ENCODE data around the gene EPHB1.

Gene EPHB1

GRCh38 chr3:135081856-135082434 is 286.9 kb downstream of the EPHB1 start:
- no peaks in the 10 kb centered on the region for H3K9me3 ChIP-seq
- in situ Hi-C loops (cut with MboI; ENCODE audit: low sequenced_read_pairs) = no loop called here
- no peaks in the 10 kb centered on the region for H3K4me1 ChIP-seq
- no peaks in the 10 kb centered on the region for H3K36me3 ChIP-seq (replicated peaks)
- no peak for DNase-seq (ENCODE audit: low spot score in 2 of 2)
- H3K27me3 ChIP-seq (ENCODE audit: low read depth) = no peaks in the 10 kb centered on the region
- no peak overlapping the region for H3K4me3 ChIP-seq

DNA sequence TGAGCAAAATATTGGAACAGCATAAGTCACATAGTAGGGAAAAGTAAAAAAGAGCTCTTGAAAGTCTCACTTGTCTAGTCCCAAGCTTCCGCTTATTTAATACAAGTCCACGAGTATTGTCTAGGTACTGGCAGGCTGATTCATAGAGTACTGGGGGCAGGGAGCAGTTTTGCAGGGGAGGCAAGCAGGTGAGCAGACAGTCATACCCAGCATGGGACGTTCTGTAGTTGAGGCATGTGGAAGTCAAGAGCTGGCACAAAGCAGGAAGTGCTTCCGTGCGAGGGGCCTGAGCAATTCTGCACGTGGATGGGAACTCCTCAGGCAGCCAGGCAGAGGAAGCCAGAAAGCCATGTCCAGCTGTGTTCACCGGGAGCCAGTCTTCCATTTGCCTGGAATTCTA is 287.6 kb downstream of the EPHB1 start:
- Histone ChIP-seq H3K4me1 (no peaks in the 10 kb centered on the region), H3K27me3 (ENCODE audit: low read depth) (no peaks in the 10 kb centered on the region), H3K9me3 (no peaks in the 10 kb centered on the region), H3K36me3 (replicated peaks) (no peaks in the 10 kb centered on the region), H3K4me3 (no peak overlapping the region)
- DNase-seq (ENCODE audit: low spot score in 2 of 2) = no peak
- in situ Hi-C loops (cut with MboI; ENCODE audit: low sequenced_read_pairs) = no loop called here

DNA sequence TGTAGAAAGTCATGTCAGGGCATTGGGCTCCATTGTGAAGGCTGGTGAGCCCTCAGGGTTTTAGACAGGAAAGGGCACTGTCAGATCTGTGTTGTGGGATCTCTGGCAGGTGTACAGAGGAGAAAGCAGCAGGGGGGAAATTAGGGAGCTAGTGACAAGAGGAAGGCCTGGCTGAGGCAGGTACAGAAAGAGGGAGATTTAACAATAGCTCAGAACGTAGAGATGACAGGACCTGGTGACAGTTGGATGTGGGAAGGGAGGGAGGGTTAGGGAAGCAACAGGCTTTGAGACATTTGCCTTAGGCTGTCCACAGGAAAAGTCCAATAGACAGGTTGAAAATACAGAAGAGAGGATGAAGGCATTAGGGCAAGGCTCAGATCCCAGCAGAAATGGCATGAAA is 288.1 kb downstream of the EPHB1 start:
- H3K4me1 ChIP-seq = no peaks in the 10 kb centered on the region
- H3K4me3 ChIP-seq = no peak overlapping the region
- DNase-seq (ENCODE audit: low spot score in 2 of 2) = no peak
- no peaks in the 10 kb centered on the region for H3K36me3 ChIP-seq (replicated peaks)
- no peaks in the 10 kb centered on the region for H3K9me3 ChIP-seq
- H3K27me3 ChIP-seq (ENCODE audit: low read depth) = no peaks in the 10 kb centered on the region
- in situ Hi-C loops (cut with MboI; ENCODE audit: low sequenced_read_pairs) = no loop called here

DNA sequence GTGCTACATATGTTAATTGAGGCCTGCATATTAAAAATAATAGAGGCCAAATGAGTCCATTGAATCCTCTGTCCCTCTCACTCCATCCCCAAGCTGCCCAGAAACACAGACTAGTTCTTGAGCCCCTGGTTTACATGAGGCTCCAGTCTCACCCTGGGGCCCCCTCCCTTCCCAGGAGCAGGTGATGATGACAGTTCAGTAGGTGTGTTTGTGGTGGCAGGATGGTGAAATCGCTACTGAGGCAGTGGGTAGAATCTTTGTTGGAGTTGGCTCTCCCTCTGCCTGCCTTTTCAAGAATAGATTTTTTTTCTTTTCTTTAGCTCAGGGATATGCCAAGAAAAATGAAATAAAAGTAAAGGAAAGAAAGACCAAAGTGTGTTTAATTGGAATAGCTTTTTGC is 288.7 kb downstream of the EPHB1 start:
- in situ Hi-C loops (cut with MboI; ENCODE audit: low sequenced_read_pairs) = no loop called here
- no peaks in the 10 kb centered on the region for H3K4me1 ChIP-seq
- H3K27me3 ChIP-seq (ENCODE audit: low read depth) = no peaks in the 10 kb centered on the region
- DNase-seq (ENCODE audit: low spot score in 2 of 2) = no peak
- H3K9me3 ChIP-seq = no peaks in the 10 kb centered on the region
- no peak overlapping the region for H3K4me3 ChIP-seq
- no peaks in the 10 kb centered on the region for H3K36me3 ChIP-seq (replicated peaks)

GRCh38 chr3:135084405-135084804 is 289.3 kb downstream of the EPHB1 start:
- Histone ChIP-seq H3K27me3 (ENCODE audit: low read depth) (no peaks in the 10 kb centered on the region), H3K4me1 (no peaks in the 10 kb centered on the region), H3K9me3 (no peaks in the 10 kb centered on the region), H3K4me3 (no peak overlapping the region), H3K36me3 (replicated peaks) (no peaks in the 10 kb centered on the region)
- in situ Hi-C loops (cut with MboI; ENCODE audit: low sequenced_read_pairs) = no loop called here
- no peak for DNase-seq (ENCODE audit: low spot score in 2 of 2)

- Histone ChIP-seq H3K4me3 (no peak overlapping the region), H3K9me3 (no peaks in the 10 kb centered on the region), H3K4me1 (no peaks in the 10 kb centered on the region), H3K36me3 (replicated peaks) (no peaks in the 10 kb centered on the region), H3K27me3 (ENCODE audit: low read depth) (no peaks in the 10 kb centered on the region)
- in situ Hi-C loops (cut with MboI; ENCODE audit: low sequenced_read_pairs) = no loop called here
- no peak for DNase-seq (ENCODE audit: low spot score in 2 of 2)
Observed at GRCh38 chr3:135084976-135085375, 289.9 kb downstream of the EPHB1 start.

DNA sequence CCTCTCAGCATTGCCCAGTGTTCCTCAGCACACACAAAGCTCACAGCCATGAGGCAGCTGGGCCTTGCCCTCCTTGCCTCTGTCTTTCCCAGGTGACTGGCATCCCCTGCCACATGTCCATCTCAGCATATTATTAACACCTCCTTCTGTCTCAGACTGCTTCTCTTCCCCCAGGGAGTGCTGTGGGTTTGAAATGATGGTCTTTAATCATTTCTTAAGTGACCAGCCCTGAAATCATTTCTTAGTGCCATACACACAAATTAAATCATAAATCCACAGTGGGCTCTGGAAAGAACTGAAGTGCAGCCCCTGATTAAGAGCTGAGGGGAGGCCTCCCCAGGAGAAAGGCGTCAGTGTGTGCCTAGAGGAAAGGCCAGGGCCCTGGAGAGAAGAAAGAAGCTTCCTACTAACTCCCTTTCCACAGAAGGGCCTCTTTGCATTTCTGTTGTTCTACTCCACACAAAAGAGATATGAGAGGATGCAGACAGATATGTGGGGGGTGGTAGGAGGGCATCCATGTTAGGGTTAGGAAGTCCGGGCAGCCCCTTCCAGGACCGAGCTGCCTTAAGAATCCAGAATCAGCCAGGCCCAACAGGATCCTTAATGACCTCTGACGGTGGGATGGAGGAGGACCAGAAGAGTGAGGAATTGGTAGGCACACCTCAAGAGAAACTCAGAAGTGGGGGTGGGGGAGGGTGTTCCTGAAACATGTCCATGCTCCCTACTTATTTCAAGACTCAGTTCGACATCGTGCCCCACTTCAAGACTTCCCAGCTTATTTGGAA is 290.8 kb downstream of the EPHB1 start:
- Histone ChIP-seq H3K4me3 (no peak overlapping the region), H3K4me1 (no peaks in the 10 kb centered on the region), H3K27me3 (ENCODE audit: low read depth) (no peaks in the 10 kb centered on the region), H3K36me3 (replicated peaks) (no peaks in the 10 kb centered on the region), H3K9me3 (no peaks in the 10 kb centered on the region)
- DNase-seq (ENCODE audit: low spot score in 2 of 2) = no peak
- in situ Hi-C loops (cut with MboI; ENCODE audit: low sequenced_read_pairs) = no loop called here

- Histone ChIP-seq H3K27me3 (ENCODE audit: low read depth) (no peaks in the 10 kb centered on the region), H3K4me3 (no peak overlapping the region), H3K9me3 (no peaks in the 10 kb centered on the region), H3K4me1 (no peaks in the 10 kb centered on the region), H3K36me3 (replicated peaks) (no peaks in the 10 kb centered on the region)
- in situ Hi-C loops (cut with MboI; ENCODE audit: low sequenced_read_pairs) = no loop called here
- DNase-seq (ENCODE audit: low spot score in 2 of 2) = no peak
Observed at GRCh38 chr3:135087782-135088181, 292.7 kb downstream of the EPHB1 start.

DNA sequence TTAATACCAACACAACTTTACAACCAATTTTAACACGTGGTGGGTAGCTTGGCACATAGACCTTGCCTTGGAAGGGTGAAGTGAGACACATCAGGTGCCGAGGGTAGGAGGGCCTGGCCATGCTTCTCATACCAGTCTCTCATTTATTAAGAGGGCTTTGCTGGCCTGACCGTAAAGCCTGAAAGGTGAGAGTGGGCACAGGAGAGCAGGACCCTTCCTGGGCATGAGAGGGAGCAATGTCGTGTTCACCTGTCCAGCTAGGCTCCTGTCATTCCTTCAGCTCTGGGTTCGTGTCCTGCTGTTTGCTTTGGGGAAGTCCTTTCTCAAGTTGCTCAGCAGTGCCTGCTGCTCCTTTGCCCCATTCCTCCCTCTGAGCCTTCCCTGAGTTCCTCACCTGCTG is 294.4 kb downstream of the EPHB1 start:
- in situ Hi-C loops (cut with MboI; ENCODE audit: low sequenced_read_pairs) = no loop called here
- H3K4me1 ChIP-seq = no peaks in the 10 kb centered on the region
- no peaks in the 10 kb centered on the region for H3K36me3 ChIP-seq (replicated peaks)
- no peaks in the 10 kb centered on the region for H3K27me3 ChIP-seq (ENCODE audit: low read depth)
- H3K4me3 ChIP-seq = no peak overlapping the region
- no peak for DNase-seq (ENCODE audit: low spot score in 2 of 2)
- no peaks in the 10 kb centered on the region for H3K9me3 ChIP-seq

- H3K4me1 ChIP-seq = no peaks in the 10 kb centered on the region
- H3K36me3 ChIP-seq (replicated peaks) = no peaks in the 10 kb centered on the region
- no peaks in the 10 kb centered on the region for H3K9me3 ChIP-seq
- in situ Hi-C loops (cut with MboI; ENCODE audit: low sequenced_read_pairs) = no loop called here
- no peaks in the 10 kb centered on the region for H3K27me3 ChIP-seq (ENCODE audit: low read depth)
- no peak for DNase-seq (ENCODE audit: low spot score in 2 of 2)
- H3K4me3 ChIP-seq = no peak overlapping the region
Observed at GRCh38 chr3:135090020-135090717, 295.1 kb downstream of the EPHB1 start.

DNA sequence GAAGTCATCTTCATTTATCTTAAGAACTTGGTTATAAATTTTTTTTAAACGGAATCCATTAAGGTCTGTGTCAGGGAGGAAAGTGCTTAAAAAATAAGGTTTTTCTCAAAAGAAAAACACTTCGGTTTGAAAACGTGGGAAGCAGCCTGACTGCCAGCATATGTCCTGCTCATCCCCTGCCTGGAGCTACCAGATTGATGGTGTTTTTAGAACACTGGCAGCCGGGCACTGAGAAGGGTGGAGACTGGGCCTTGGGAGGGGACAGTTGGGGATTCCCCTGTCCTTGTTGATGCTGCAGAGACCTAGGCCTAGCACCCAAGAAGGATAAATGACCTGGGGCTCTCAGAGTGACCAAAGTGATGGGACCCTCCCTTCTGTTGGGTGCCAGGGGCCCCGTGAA is 296.9 kb downstream of the EPHB1 start:
- no peaks in the 10 kb centered on the region for H3K36me3 ChIP-seq (replicated peaks)
- DNase-seq (ENCODE audit: low spot score in 2 of 2) = no peak
- H3K4me3 ChIP-seq = no peak overlapping the region
- no peaks in the 10 kb centered on the region for H3K4me1 ChIP-seq
- in situ Hi-C loops (cut with MboI; ENCODE audit: low sequenced_read_pairs) = no loop called here
- H3K27me3 ChIP-seq (ENCODE audit: low read depth) = no peaks in the 10 kb centered on the region
- no peaks in the 10 kb centered on the region for H3K9me3 ChIP-seq

- H3K36me3 ChIP-seq (replicated peaks) = no peaks in the 10 kb centered on the region
- no peaks in the 10 kb centered on the region for H3K27me3 ChIP-seq (ENCODE audit: low read depth)
- no peaks in the 10 kb centered on the region for H3K9me3 ChIP-seq
- no peak overlapping the region for H3K4me3 ChIP-seq
- in situ Hi-C loops (cut with MboI; ENCODE audit: low sequenced_read_pairs) = no loop called here
- no peak for DNase-seq (ENCODE audit: low spot score in 2 of 2)
- no peaks in the 10 kb centered on the region for H3K4me1 ChIP-seq
Observed at GRCh38 chr3:135093121-135093520, 298.1 kb downstream of the EPHB1 start.

- H3K4me1 ChIP-seq = no peaks in the 10 kb centered on the region
- no peaks in the 10 kb centered on the region for H3K9me3 ChIP-seq
- H3K36me3 ChIP-seq (replicated peaks) = no peaks in the 10 kb centered on the region
- H3K4me3 ChIP-seq = no peak overlapping the region
- H3K27me3 ChIP-seq (ENCODE audit: low read depth) = no peaks in the 10 kb centered on the region
- in situ Hi-C loops (cut with MboI; ENCODE audit: low sequenced_read_pairs) = no loop called here
- no peak for DNase-seq (ENCODE audit: low spot score in 2 of 2)
Observed at GRCh38 chr3:135097276-135097946, 302.4 kb downstream of the EPHB1 start.
